Spleen (tissue), 7 donors: ENCODE data around the gene MPV17L2.

Experiments
- POLR2AphosphoS5 ChIP-seq, 3 donors: sonication (generic); formaldehyde crosslinking; IDR thresholded peaks; one replicate each; pipeline ENCODE4 v1.5.1; 2017; ENCODE audit warnings: antibody characterized with exemption in 3 of 3
- TF ChIP-seq, protein P1 (sequence below), 11 experiments: fragments of 200-600 bp in 7 of 11; fragments of 450-650 bp in 4 of 11; sonication (generic) in 4 of 11; IDR thresholded peaks in 8 of 11; conservative IDR thresholded peaks in 3 of 11; 1 replicate in 7 of 11; 2 replicates in 4 of 11; pipeline versions ENCODE4 v1.4.0 to v1.8.0; 2016 to 2021; ENCODE audit warnings: antibody characterized with exemption in 11 of 11, inconsistent platforms in 4 of 11, mild to moderate bottlenecking in 1 of 11
- donor health status: DM: no; HTN: no; CAD: no; lungs with moderate emphysema.
- donor health status: DM: no; HTN: no; CAD: no.
- donor health status: DM: no; HTN: no; CAD: no.

- TF ChIP-seq, protein P1, sequence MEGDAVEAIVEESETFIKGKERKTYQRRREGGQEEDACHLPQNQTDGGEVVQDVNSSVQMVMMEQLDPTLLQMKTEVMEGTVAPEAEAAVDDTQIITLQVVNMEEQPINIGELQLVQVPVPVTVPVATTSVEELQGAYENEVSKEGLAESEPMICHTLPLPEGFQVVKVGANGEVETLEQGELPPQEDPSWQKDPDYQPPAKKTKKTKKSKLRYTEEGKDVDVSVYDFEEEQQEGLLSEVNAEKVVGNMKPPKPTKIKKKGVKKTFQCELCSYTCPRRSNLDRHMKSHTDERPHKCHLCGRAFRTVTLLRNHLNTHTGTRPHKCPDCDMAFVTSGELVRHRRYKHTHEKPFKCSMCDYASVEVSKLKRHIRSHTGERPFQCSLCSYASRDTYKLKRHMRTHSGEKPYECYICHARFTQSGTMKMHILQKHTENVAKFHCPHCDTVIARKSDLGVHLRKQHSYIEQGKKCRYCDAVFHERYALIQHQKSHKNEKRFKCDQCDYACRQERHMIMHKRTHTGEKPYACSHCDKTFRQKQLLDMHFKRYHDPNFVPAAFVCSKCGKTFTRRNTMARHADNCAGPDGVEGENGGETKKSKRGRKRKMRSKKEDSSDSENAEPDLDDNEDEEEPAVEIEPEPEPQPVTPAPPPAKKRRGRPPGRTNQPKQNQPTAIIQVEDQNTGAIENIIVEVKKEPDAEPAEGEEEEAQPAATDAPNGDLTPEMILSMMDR (IDR thresholded peaks at IDR 0.05 in 8 of 11, conservative IDR thresholded peaks at IDR 0.05 in 3 of 11) = no peak
- no peak for TF ChIP-seq POLR2AphosphoS5 (IDR thresholded peaks at IDR 0.05)
Measured at GRCh38 chr19:18173054-18173571, 19.9 kb upstream of the MPV17L2 start.
